ENCODE results near the gene SOX9. TPM values are rescaled to one million over a fixed set of nuclear protein-coding genes. Genes with fewer than 3 reads are reported as not detected.

Gene SOX9
- total RNA-seq (2021) (31.1 and 37.5 TPM in 2 replicates), Bru-seq, nascent RNA (percentile 88 among the genes with signal in this experiment), BruChase-seq, experiment 1, labeled RNA remaining after a 2-hour chase (percentile 98 among the genes with signal in this experiment), BruChase-seq, experiment 2, labeled RNA remaining after a 6-hour chase (percentile 79 among the genes with signal in this experiment)
- long read RNA-seq, transcript SOX9-201 (3 exons, 3,935 nt) = major isoform, 68 of 131 reads
- long read RNA-seq, partial matches to known transcripts = 63 of 131 reads
- long read RNA-seq, other reads (novel, unspliced or antisense) = 0 of 131 reads

DNA sequence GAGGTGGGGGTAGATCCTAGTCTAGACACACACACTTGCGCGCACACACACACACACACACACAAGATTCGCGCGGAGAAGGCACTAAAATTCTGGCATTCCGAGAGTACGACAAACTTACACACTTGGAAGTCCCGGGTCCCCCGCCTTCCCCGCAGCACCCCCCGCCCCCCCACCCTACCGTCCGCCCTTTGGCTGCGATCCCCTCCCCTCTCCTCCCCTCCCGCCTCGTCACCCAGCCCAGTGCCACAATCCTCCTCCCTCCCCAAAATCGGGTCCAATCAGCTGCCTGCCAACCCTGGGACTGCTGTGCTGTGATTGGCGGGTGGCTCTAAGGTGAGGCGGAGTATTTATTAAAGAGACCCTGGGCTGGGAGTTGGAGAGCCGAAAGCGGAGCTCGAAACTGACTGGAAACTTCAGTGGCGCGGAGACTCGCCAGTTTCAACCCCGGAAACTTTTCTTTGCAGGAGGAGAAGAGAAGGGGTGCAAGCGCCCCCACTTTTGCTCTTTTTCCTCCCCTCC, at the start of gene SOX9:
Gene SOX9, plus strand, starts transcription at position 379 of the 522 bp plus-strand sequence. CDS start 372 bp downstream, outside the sequence.
- peaks cover 28% of the 10 kb centered on the region for H3K36me3 ChIP-seq (ENCODE audit: insufficient read depth, low read length, poor library complexity, severe bottlenecking)
- peak within 1 kb of the TSS; percentile 67 for H3K27ac ChIP-seq (ENCODE audit: low read depth, low read length, poor library complexity, severe bottlenecking)
- H3K27me3 ChIP-seq (replicated peaks; ENCODE audit: insufficient read depth, low read depth, low read length, poor library complexity) = no peaks in the 10 kb centered on the region
- peak; percentile 98 for DNase-seq (ENCODE audit: low spot score)
- intact Hi-C loops (cut with micrococcal nuclease; ENCODE audit: unreplicated experiment) = loop anchor here (2.0 to 10.0 kb wide), 6 partner anchors 214 to 420 kb away; no protein-coding TSS in a partner anchor
- ChIA-PET CTCF (interaction anchor here (0.6 to 2.3 kb wide), 7 partner anchors 356 to 660 kb away, joined by 3 to 10 read pairs (median 4); no protein-coding TSS in a partner anchor), POLR2A (ENCODE audit: low non-redundant PET) (interaction anchor here (0.6 to 0.7 kb wide), 6 partner anchors 121 to 392 kb away, joined by 3 to 15 read pairs (median 4); no protein-coding TSS in a partner anchor)
- H3K9me3 ChIP-seq (ENCODE audit: low read depth, low read length, poor library complexity, severe bottlenecking) = no peaks in the 10 kb centered on the region
- TF ChIP-seq CTCF (conservative IDR thresholded peaks at IDR 0.05; ENCODE audit: low read depth, low read length) (no peak), EZH2 (IDR thresholded peaks at IDR 0.05; ENCODE audit: borderline replicate concordance, low read depth, low read length, poor library complexity, severe bottlenecking) (no peak)
- no TSS peak for BruUV-seq (replicated peaks)
- peaks cover 36% of the 10 kb centered on the region for H3K4me1 ChIP-seq (ENCODE audit: insufficient read depth, low read length, poor library complexity, severe bottlenecking)
- peak within 1 kb of the TSS; percentile 93 for H3K4me3 ChIP-seq (ENCODE audit: low read depth, low read length, poor library complexity, severe bottlenecking)

DNA sequence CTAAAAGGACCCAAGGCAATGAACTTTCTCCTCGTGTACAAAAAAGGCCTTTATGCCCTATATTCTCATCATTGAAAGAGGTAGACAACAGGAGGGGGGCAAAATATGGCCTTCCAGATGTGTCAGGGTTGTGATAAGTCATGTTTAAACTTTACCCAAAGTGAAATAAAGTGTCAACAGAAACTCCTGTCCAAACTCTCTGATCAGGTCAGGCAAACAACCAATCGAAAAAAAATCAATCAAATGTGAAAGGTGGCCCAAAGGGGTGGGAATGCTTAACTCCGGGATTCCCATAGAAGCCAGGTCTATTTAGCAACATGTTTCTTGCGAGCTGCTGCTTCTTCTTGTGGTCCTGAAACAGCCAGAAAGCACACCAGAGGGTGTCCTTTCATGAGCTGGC, 49.5 kb upstream of the SOX9 start:
- POLR2A ChIA-PET (ENCODE audit: low non-redundant PET) = no interaction called here
- DNase-seq (ENCODE audit: low spot score) = no peak
- CTCF ChIA-PET = no interaction called here
- no peaks in the 10 kb centered on the region for H3K36me3 ChIP-seq (ENCODE audit: insufficient read depth, low read length, poor library complexity, severe bottlenecking)
- no peaks in the 10 kb centered on the region for H3K4me1 ChIP-seq (ENCODE audit: insufficient read depth, low read length, poor library complexity, severe bottlenecking)
- no peak overlapping the region for H3K27ac ChIP-seq (ENCODE audit: low read depth, low read length, poor library complexity, severe bottlenecking)
- no peaks in the 10 kb centered on the region for H3K27me3 ChIP-seq (replicated peaks; ENCODE audit: insufficient read depth, low read depth, low read length, poor library complexity)
- BruUV-seq (replicated peaks) = no TSS peak
- no peaks in the 10 kb centered on the region for H3K9me3 ChIP-seq (ENCODE audit: low read depth, low read length, poor library complexity, severe bottlenecking)
- TF ChIP-seq CTCF (conservative IDR thresholded peaks at IDR 0.05; ENCODE audit: low read depth, low read length) (no peak), EZH2 (IDR thresholded peaks at IDR 0.05; ENCODE audit: borderline replicate concordance, low read depth, low read length, poor library complexity, severe bottlenecking) (no peak)
- no peak overlapping the region for H3K4me3 ChIP-seq (ENCODE audit: low read depth, low read length, poor library complexity, severe bottlenecking)
- intact Hi-C loops (cut with micrococcal nuclease; ENCODE audit: unreplicated experiment) = no loop called here

DNA sequence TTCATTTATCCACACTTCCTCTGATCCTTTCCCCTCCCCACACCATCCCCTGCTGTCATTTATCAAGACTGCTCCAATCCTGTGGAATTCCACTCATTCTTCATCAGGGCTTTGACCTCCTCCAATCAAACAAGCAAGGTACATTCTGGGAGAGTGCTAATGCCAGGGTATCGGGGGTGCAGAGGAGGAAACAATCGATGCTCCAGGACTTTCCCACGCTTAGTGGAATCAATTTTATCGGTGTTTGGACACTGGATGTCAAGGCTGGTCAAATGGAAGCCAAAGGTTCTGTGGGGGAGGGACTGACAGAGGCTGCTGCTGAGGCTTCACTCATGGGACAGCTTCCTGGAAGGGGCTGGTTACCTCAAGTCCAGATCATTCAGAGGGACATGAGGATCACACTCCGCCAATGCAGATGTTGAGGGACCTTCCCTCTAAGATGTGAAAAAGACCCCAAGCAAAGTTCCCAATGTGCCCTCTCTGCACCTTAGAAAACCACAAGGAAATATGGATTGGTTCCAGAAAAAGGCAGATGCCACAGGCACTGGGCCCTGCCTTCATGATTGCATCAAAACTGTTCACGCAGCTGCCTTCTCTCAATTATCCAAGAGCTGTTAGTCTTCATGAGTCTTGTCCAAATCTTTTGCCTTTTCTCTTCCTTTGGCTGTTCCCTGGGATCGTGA, 44.7 kb upstream of the SOX9 start:
- H3K4me1 ChIP-seq (ENCODE audit: insufficient read depth, low read length, poor library complexity, severe bottlenecking) = no peaks in the 10 kb centered on the region
- H3K36me3 ChIP-seq (ENCODE audit: insufficient read depth, low read length, poor library complexity, severe bottlenecking) = no peaks in the 10 kb centered on the region
- TF ChIP-seq EZH2 (IDR thresholded peaks at IDR 0.05; ENCODE audit: borderline replicate concordance, low read depth, low read length, poor library complexity, severe bottlenecking) (no peak), CTCF (conservative IDR thresholded peaks at IDR 0.05; ENCODE audit: low read depth, low read length) (no peak)
- BruUV-seq (replicated peaks) = no TSS peak
- no peak overlapping the region for H3K27ac ChIP-seq (ENCODE audit: low read depth, low read length, poor library complexity, severe bottlenecking)
- H3K27me3 ChIP-seq (replicated peaks; ENCODE audit: insufficient read depth, low read depth, low read length, poor library complexity) = no peaks in the 10 kb centered on the region
- ChIA-PET POLR2A (ENCODE audit: low non-redundant PET) (no interaction called here), CTCF (interaction anchor here (0.6 kb wide), 1 partner anchor 675 kb away, joined by 3 read pairs; no protein-coding TSS in a partner anchor)
- DNase-seq (ENCODE audit: low spot score) = no peak
- intact Hi-C loops (cut with micrococcal nuclease; ENCODE audit: unreplicated experiment) = no loop called here
- no peak overlapping the region for H3K4me3 ChIP-seq (ENCODE audit: low read depth, low read length, poor library complexity, severe bottlenecking)
- H3K9me3 ChIP-seq (ENCODE audit: low read depth, low read length, poor library complexity, severe bottlenecking) = no peaks in the 10 kb centered on the region

Data from A673 (cell line).